ENCODE data around the gene SF3A1.

SF3A1 gene

GRCh38 chr22:30399718-30400117, 43.0 kb upstream of the SF3A1 start:
- DNase-seq (ENCODE audit: insufficient read length, low spot score) = no peak
- TF ChIP-seq, protein P1, sequence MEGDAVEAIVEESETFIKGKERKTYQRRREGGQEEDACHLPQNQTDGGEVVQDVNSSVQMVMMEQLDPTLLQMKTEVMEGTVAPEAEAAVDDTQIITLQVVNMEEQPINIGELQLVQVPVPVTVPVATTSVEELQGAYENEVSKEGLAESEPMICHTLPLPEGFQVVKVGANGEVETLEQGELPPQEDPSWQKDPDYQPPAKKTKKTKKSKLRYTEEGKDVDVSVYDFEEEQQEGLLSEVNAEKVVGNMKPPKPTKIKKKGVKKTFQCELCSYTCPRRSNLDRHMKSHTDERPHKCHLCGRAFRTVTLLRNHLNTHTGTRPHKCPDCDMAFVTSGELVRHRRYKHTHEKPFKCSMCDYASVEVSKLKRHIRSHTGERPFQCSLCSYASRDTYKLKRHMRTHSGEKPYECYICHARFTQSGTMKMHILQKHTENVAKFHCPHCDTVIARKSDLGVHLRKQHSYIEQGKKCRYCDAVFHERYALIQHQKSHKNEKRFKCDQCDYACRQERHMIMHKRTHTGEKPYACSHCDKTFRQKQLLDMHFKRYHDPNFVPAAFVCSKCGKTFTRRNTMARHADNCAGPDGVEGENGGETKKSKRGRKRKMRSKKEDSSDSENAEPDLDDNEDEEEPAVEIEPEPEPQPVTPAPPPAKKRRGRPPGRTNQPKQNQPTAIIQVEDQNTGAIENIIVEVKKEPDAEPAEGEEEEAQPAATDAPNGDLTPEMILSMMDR (IDR thresholded peaks at IDR 0.05; ENCODE audit: insufficient read depth, missing control alignments) = no peak
- no peak for FAIRE-seq

GRCh38 chr22:30398685-30399680, 42.3 kb upstream of the SF3A1 start:
- no peak for FAIRE-seq
- TF ChIP-seq, protein P1 (IDR thresholded peaks at IDR 0.05; ENCODE audit: insufficient read depth, missing control alignments) = no peak
- no peak for DNase-seq (ENCODE audit: insufficient read length, low spot score)

- TF ChIP-seq, protein P1 (IDR thresholded peaks at IDR 0.05; ENCODE audit: insufficient read depth, missing control alignments) = no peak
- no peak for DNase-seq (ENCODE audit: insufficient read length, low spot score)
- no peak for FAIRE-seq
These were observed 41.3 kb upstream of the SF3A1 start for GRCh38 chr22:30397656-30398635.

DNA sequence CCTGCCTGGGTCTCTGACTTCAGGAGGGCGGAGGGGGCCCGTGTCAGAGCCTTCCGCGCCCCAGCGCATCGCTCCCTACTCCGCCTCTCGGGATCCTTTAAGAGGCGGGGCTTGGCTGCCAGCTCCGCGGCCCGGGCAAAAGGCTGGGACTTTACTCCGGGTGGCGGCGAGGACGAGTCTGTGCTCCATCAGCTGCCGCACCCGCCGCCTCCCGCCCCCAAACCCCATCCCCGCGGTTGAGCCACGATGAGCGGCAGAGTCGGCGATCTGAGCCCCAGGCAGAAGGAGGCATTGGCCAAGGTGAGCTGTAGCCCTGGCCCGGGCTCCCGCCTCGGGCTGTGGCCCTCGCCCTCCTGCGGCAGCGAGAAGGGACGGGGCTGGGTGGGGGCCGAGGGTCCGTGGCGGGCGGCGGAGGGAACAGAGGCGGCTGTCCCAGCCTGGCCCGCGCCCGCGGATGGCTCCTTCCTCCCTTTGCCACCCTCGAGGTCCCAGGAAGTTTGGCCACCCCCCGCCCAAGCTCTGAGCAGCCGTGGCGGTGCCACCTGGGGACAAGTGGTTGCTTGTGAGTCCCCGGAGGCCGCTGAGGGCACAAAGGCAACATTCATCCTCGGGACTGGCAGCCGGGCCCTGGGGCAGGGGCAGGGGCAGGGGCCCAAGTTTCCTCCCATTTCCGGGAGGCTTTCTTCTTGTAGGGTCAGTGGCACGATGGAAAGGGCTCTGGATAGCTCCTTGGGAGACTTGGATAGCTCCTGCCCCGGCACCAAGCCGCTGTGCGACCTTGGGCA, 40.4 kb upstream of the SF3A1 start, which contains the start of gene SEC14L2:
Gene SEC14L2 (plus strand): TSS at position 148 of the 785 bp plus-strand sequence. CDS start 99 bp downstream, at position 247.
- FAIRE-seq (no peak), DNase-seq (ENCODE audit: insufficient read length, low spot score) (no peak)
- TF ChIP-seq, protein P1 (IDR thresholded peaks at IDR 0.05; ENCODE audit: insufficient read depth, missing control alignments) = no peak

DNA sequence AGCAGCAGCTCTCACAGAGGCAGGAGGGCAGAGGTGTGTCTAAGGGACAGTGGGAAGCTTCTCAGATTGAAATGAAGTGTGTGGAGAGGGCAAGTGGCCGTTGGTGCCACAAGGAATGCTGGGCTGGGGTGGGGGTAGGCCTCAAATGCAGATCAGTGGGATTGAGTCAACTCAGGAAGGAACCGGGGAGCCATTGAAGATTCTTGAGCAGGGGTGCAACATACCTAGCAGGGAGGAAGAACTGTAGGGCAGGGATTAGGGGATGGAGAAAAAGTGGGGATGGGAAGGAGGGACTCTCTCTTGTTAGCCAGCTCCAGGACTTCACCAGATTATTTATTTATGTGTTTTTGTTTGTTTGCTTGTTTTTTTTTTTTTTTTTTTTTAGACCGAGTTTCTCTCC, 37.2 kb upstream of the SF3A1 start:
- TF ChIP-seq, protein P1 (IDR thresholded peaks at IDR 0.05; ENCODE audit: insufficient read depth, missing control alignments) = no peak
- FAIRE-seq = no peak
- no peak for DNase-seq (ENCODE audit: insufficient read length, low spot score)

DNA sequence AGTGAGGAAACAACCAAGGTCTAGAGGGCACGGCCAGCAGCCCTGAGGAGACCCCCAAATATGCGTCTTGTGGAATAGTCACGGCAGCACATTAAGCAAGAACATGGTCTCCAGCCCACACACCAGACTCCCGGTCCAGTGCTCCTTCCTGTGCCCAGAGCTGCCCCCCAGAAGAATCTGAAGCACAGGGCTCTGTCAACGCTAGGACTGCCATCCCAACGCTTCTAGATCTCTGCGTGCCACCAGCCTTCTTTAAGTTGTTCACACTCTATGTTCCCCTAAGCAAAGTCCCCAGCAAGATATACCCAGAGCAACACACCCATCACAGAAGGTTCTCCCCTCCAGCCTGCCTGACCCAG, 36.6 kb upstream of the SF3A1 start:
- no peak for FAIRE-seq
- TF ChIP-seq, protein P1 (IDR thresholded peaks at IDR 0.05; ENCODE audit: insufficient read depth, missing control alignments) = no peak
- no peak for DNase-seq (ENCODE audit: insufficient read length, low spot score)
